HepG2 (cell line): ENCODE measurements around the gene WDR18. TPM values are rescaled to one million over a fixed set of nuclear protein-coding genes. Genes with fewer than 3 reads are reported as not detected.

Experiments used
- ATAC-seq: fragments of 200-7000 bp; cut with Tn5 transposase; 3 replicates; pipeline ENCODE4 v1.9.1; 2020; ENCODE audit warnings: mild to moderate bottlenecking, moderate library complexity
- BruUV-seq: library from RNA; stranded (reverse); fragments of 400-500 nt; replicated peaks from 2 replicates; lab custom pipeline; 2021; lab: Mats Ljungman, UMichigan
- CTCF ChIA-PET: fragments of 300-600 bp; formaldehyde crosslinking; extraction: SDS; loops from one replicate; lab custom pipeline; 2021; ENCODE audit warnings: low total read pairs, inconsistent platforms, low intra/inter-chr PET ratio; lab: Yijun Ruan, JAX
- POLR2A ChIA-PET: fragments of 350-600 bp; sonication (Branson Sonifier 250); formaldehyde crosslinking; loops from one replicate; lab custom pipeline; 2020; ENCODE audit warnings: antibody characterized with exemption, inconsistent platforms; lab: Yijun Ruan, JAX
- DNase-seq: peaks from one replicate; pipeline ENCODE4 v3.0.0-alpha.2; 2015; ENCODE audit warnings: low spot score
- FAIRE-seq: peaks from 3 replicates; lab custom pipeline; 2011; peaks lifted over from hg19 to GRCh38; lab: Jason Lieb, UNC
- H2AFZ ChIP-seq: one replicate; pipeline ENCODE4 v1.6.1; 2011; ENCODE audit warnings: low read length, inconsistent platforms
- H3K27ac ChIP-seq: fragments of 300-600 bp; 3 replicates; pipeline ENCODE4 v1.8.0; 2011; ENCODE audit warnings: mixed run types, mild to moderate bottlenecking, mixed read lengths, low read length, inconsistent platforms; ENCODE audit not compliant: insufficient read depth; ENCODE audit errors: extremely low read length
- H3K27me3 ChIP-seq, 2 experiments: fragments of 200-600 bp in 1 of 2; 2 replicates in 1 of 2; 3 replicates in 1 of 2; pipeline versions ENCODE4 v1.6.0 to v1.8.0; 2011; ENCODE audit warnings: low read length in 2 of 2, mild to moderate bottlenecking in 2 of 2, moderate library complexity in 2 of 2, inconsistent platforms in 1 of 2; ENCODE audit not compliant: insufficient read depth in 2 of 2, control insufficient read depth in 1 of 2
- H3K36me3 ChIP-seq, 2 experiments: fragments of 200-600 bp in 1 of 2; replicated peaks in 1 of 2; 2 replicates in 1 of 2; 3 replicates in 1 of 2; pipeline versions ENCODE4 v1.5.1 to v1.8.0; 2011; ENCODE audit warnings: low read length in 2 of 2, inconsistent platforms in 1 of 2; ENCODE audit not compliant: insufficient read depth in 2 of 2, control insufficient read depth in 1 of 2
- H3K4me1 ChIP-seq: 2 replicates; pipeline ENCODE4 v1.5.1; 2012; ENCODE audit warnings: low read length, inconsistent platforms; ENCODE audit not compliant: insufficient read depth
- H3K4me2 ChIP-seq: 2 replicates; pipeline ENCODE4 v1.6.0; 2011; ENCODE audit warnings: low read depth, low read length, inconsistent platforms
- H3K4me3 ChIP-seq, 3 experiments: fragments of 200-600 bp in 1 of 3; sonication (generic), shearing (Covaris generic) in 1 of 3; replicated peaks in 1 of 3; 2 replicates each; pipeline ENCODE4 v1.5.1; 2011 to 2016; ENCODE audit warnings: low read length in 3 of 3, inconsistent platforms in 2 of 3, low read depth in 2 of 3, mild to moderate bottlenecking in 2 of 3, control low read depth in 1 of 3, mixed read lengths in 1 of 3; ENCODE audit not compliant: insufficient read depth in 1 of 3
- H3K79me2 ChIP-seq: one replicate; pipeline ENCODE4 v1.6.1; 2011; ENCODE audit warnings: low read length, inconsistent platforms; ENCODE audit not compliant: insufficient read depth
- H3K9ac ChIP-seq: 2 replicates; pipeline ENCODE4 v1.6.0; 2011; ENCODE audit warnings: mild to moderate bottlenecking, low read depth, low read length, inconsistent platforms; ENCODE audit not compliant: insufficient read depth
- H3K9me3 ChIP-seq: 2 replicates; pipeline ENCODE4 v1.5.1; 2012; ENCODE audit warnings: mild to moderate bottlenecking, low read length
- H4K20me1 ChIP-seq: 2 replicates; pipeline ENCODE4 v1.6.0; 2011; ENCODE audit warnings: inconsistent platforms, mild to moderate bottlenecking, low read length, moderate library complexity; ENCODE audit not compliant: insufficient read depth
- AGO1 ChIP-seq: fragments of 200-400 bp; formaldehyde crosslinking; IDR thresholded peaks from 2 replicates; pipeline ENCODE4 v1.6.1; 2017; ENCODE audit warnings: mild to moderate bottlenecking, low read depth, low read length, moderate library complexity; ENCODE audit not compliant: poor library complexity, severe bottlenecking
- DPF2 ChIP-seq: sonication (generic); formaldehyde crosslinking; IDR thresholded peaks from 2 replicates; pipeline ENCODE4 v1.4.0; 2020; ENCODE audit warnings: mild to moderate bottlenecking, low read depth, missing genetic modification reagents, borderline replicate concordance
- NFAT5 ChIP-seq: sonication (generic); formaldehyde crosslinking; IDR thresholded peaks from 2 replicates; pipeline ENCODE4 v1.4.0; 2020; ENCODE audit warnings: missing genetic modification reagents
- RBFOX2 ChIP-seq: fragments of 200-400 bp; formaldehyde crosslinking; IDR thresholded peaks from 2 replicates; pipeline ENCODE4 v1.6.1; 2017; ENCODE audit warnings: low read depth, mild to moderate bottlenecking, low read length
- SMYD3 ChIP-seq: sonication (generic); formaldehyde crosslinking; IDR thresholded peaks from 2 replicates; pipeline ENCODE4 v1.8.1; 2023; ENCODE audit warnings: mild to moderate bottlenecking, missing genetic modification reagents
- ZBTB49 ChIP-seq: sonication (generic); formaldehyde crosslinking; IDR thresholded peaks from 2 replicates; pipeline ENCODE4 v1.4.0; 2020; ENCODE audit warnings: missing genetic modification reagents, borderline replicate concordance
- ZFP82 ChIP-seq: sonication (generic); formaldehyde crosslinking; IDR thresholded peaks from 2 replicates; pipeline ENCODE4 v1.5.1; 2020; ENCODE audit warnings: mild to moderate bottlenecking, missing genetic modification reagents, borderline replicate concordance
- ZNF441 ChIP-seq: sonication (generic); formaldehyde crosslinking; IDR thresholded peaks from 2 replicates; pipeline ENCODE4 v1.7.0; 2021; ENCODE audit warnings: missing genetic modification reagents, borderline replicate concordance
- ZNF451 ChIP-seq: sonication (generic); formaldehyde crosslinking; IDR thresholded peaks from 2 replicates; pipeline ENCODE4 v1.5.0; 2020; ENCODE audit warnings: mild to moderate bottlenecking, missing genetic modification reagents
- ZNF556 ChIP-seq: sonication (generic); formaldehyde crosslinking; IDR thresholded peaks from 2 replicates; pipeline ENCODE4 v1.4.0; 2020; ENCODE audit warnings: mild to moderate bottlenecking, missing genetic modification reagents, borderline replicate concordance
- WGBS: methylation state at CpG from one replicate; pipeline ENCODE4 v1.1.6; 2017; ENCODE audit warnings: low lambda C conversion rate; 5-methylcytosine and 5-hydroxymethylcytosine counted together
- in situ Hi-C: cut with HindIII; loops from 2 replicates; pipeline ENCODE4 v1.10.0; 2017; ENCODE audit warnings: low pct_unique_long_range_greater_than_20kb; ENCODE audit not compliant: extremely low pct_ligation_motif_present
- intact Hi-C: fragments of 100-400 bp; cut with micrococcal nuclease; formaldehyde crosslinking; loops from one replicate; pipeline ENCODE4 v1.10.0; 2022; ENCODE audit not compliant: unreplicated experiment
- polyA plus RNA-seq, 8 experiments: library from polyadenylated mRNA; depleted of rRNA in 3 of 8; stranded (reverse) in 7 of 8; unstranded in 1 of 8; fragments of >200 nt; fragmentation: Illumina TruSeq in 4 of 8; extraction: Trizol in 4 of 8; gene quantifications; 2 replicates each; pipeline versions ENCODE4 v1.2.1 to v1.2.3, GENCODE V29; 2011 to 2016; ENCODE audit warnings: low read depth in 4 of 8, missing spikeins in 1 of 8, mixed read lengths in 1 of 8; ENCODE audit not compliant: insufficient read depth in 1 of 8
- total RNA-seq, 5 experiments: library from RNA; depleted of rRNA; stranded (reverse); fragments of >200 nt; fragmentation: Illumina TruSeq; extraction: Trizol; gene quantifications; 2 replicates each; pipeline ENCODE4 v1.2.3, GENCODE V29; 2016; ENCODE audit warnings: low read depth in 1 of 5
- TF ChIP-seq, protein P1 (sequence below): sonication (generic); formaldehyde crosslinking; IDR thresholded peaks from 2 replicates; pipeline ENCODE4 v1.8.1; 2023; ENCODE audit warnings: mild to moderate bottlenecking, missing genetic modification reagents

Gene WDR18
- total and polyA plus RNA-seq, 2 of the 13 experiments (the other 11 are each of a cell fraction or from before 2014, with no cell fraction given) = 36.4 to 47.6 TPM

DNA sequence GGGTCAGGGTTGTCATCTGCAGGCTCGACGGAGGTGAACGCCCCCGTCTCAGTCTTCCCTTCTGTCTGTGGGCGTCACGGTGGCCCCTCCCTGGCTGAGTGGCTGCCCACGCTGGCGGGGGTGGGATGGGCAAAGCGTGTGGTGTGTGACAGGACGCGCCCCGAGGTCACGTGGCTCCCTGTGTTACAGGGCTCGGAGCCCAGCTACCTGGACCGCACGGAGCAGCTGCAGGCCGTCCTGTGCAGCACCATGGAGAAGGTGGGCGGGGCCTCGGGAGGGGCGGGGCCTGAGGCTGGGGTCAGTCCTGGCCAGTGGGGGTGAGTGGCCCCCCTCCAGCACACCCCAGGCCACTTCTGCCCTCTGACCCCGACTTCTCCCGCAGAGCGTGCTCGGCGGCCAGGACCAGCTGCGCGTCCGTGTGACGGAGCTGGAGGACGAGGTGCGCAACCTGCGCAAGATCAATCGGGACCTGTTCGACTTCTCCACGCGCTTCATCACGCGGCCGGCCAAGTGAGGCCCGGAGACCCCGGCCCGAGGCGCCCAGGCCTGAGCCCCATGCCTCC lies 9.8 kb downstream of the WDR18 start (continued):
- no peak for TF ChIP-seq ZNF451 (CRISPR knock-in tag)
- no peak for TF ChIP-seq ZNF441 (CRISPR knock-in tag)
- no peak for TF ChIP-seq DPF2
- TF ChIP-seq SMYD3 (CRISPR knock-in tag) = no peak

DNA sequence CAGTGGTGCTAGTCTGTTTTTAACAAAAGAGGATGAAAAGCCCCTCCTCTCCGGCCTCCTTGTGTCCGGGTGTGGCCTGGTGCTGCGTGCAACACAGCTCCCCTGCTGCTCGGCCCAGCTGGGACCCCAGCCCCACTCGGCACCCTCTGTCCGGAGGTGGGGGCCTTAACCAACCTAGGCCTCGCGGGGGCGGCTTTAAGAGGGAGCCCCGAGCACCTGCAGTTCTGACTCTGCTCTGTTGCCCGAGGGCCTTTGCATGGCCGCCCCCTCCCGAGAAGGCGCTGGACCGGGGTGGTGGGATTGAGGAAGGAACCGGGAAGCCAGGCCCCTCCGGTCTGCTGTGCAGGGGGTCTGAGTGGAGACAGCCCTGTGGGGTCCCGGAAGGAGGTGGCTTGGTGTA lies 10.4 kb downstream of the WDR18 start:
- BruUV-seq = no TSS peak
- FAIRE-seq = no peak
- ATAC-seq = no peak
- no peak overlapping the region for H3K4me3 ChIP-seq
- H3K4me2 ChIP-seq = no peak overlapping the region
- no peaks in the 10 kb centered on the region for H3K79me2 ChIP-seq
- no peaks in the 10 kb centered on the region for H3K9me3 ChIP-seq
- peaks cover 0 to 13% of the 10 kb centered on the region in 2 experiments; a peak in 4 of 5 replicates for H3K27me3 ChIP-seq
- H3K9ac ChIP-seq = no peak overlapping the region
- CTCF ChIA-PET = no interaction called here
- in situ Hi-C loops (no loop called here), intact Hi-C loops (loop anchor here (10.0 kb wide), 1 partner anchor 210 kb away; no protein-coding TSS in a partner anchor)
- POLR2A ChIA-PET = interaction anchor here (2.2 kb wide), 1 partner anchor 10 kb away, joined by 14 read pairs; the partner anchor contains the start of gene WDR18
- peaks cover 7 to 18% of the 10 kb centered on the region in 2 experiments; a peak in 3 of 5 replicates for H3K36me3 ChIP-seq
- peaks cover 6% of the 10 kb centered on the region; the same call in 1 of the 2 replicates for H4K20me1 ChIP-seq
- no peak overlapping the region for H2AFZ ChIP-seq
- H3K27ac ChIP-seq = no peak overlapping the region
- DNase-seq = no peak
- H3K4me1 ChIP-seq = peaks cover 43% of the 10 kb centered on the region
- TF ChIP-seq RBFOX2 (peak; percentile 15; the same call in 1 of the 2 replicates), ZNF556 (CRISPR knock-in tag) (no peak), ZBTB49 (CRISPR knock-in tag) (no peak), NFAT5 (CRISPR knock-in tag) (no peak), ZFP82 (CRISPR knock-in tag) (no peak), AGO1 (peak; percentile 11)
- TF ChIP-seq, protein P1, sequence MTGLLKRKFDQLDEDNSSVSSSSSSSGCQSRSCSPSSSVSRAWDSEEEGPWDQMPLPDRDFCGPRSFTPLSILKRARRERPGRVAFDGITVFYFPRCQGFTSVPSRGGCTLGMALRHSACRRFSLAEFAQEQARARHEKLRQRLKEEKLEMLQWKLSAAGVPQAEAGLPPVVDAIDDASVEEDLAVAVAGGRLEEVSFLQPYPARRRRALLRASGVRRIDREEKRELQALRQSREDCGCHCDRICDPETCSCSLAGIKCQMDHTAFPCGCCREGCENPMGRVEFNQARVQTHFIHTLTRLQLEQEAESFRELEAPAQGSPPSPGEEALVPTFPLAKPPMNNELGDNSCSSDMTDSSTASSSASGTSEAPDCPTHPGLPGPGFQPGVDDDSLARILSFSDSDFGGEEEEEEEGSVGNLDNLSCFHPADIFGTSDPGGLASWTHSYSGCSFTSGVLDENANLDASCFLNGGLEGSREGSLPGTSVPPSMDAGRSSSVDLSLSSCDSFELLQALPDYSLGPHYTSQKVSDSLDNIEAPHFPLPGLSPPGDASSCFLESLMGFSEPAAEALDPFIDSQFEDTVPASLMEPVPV = no peak
- 98% methylated on average over 8 of the region's 18 CpGs for WGBS
